Astrocyte (in vitro differentiated cells and primary cell): ENCODE data around the gene RSPH1. TPM values are rescaled to one million over a fixed set of nuclear protein-coding genes. Genes with fewer than 3 reads are reported as not detected.

Experiments used
- DNase-seq: peaks from one replicate; pipeline ENCODE4 v3.0.0-alpha.2; 2010; ENCODE audit warnings: low read depth
- FAIRE-seq: peaks from 2 replicates; lab custom pipeline; 2011; peaks lifted over from hg19 to GRCh38; lab: Jason Lieb, UNC
- H2AFZ ChIP-seq: 2 replicates; pipeline ENCODE4 v1.6.0; 2012; ENCODE audit warnings: low read depth, low read length, inconsistent platforms
- H3K27ac ChIP-seq: 2 replicates; pipeline ENCODE4 v1.5.1; 2011; ENCODE audit warnings: low read depth, low read length, inconsistent platforms
- H3K27me3 ChIP-seq: 2 replicates; pipeline ENCODE4 v1.6.0; 2011; ENCODE audit warnings: low read length, inconsistent platforms; ENCODE audit not compliant: insufficient read depth
- H3K36me3 ChIP-seq: 2 replicates; pipeline ENCODE4 v1.5.1; 2011; ENCODE audit warnings: low read length, inconsistent platforms; ENCODE audit not compliant: insufficient read depth
- H3K4me1 ChIP-seq: 2 replicates; pipeline ENCODE4 v1.5.1; 2011; ENCODE audit warnings: low read length, inconsistent platforms; ENCODE audit not compliant: insufficient read depth
- H3K4me2 ChIP-seq: 2 replicates; pipeline ENCODE4 v1.6.0; 2012; ENCODE audit warnings: low read length, inconsistent platforms
- H3K4me3 ChIP-seq: 2 replicates; pipeline ENCODE4 v1.5.1; 2011; ENCODE audit warnings: low read depth, mild to moderate bottlenecking, low read length, inconsistent platforms; ENCODE audit not compliant: insufficient read depth
- H3K79me2 ChIP-seq: 2 replicates; pipeline ENCODE4 v1.6.0; 2012; ENCODE audit warnings: mild to moderate bottlenecking, low read length, inconsistent platforms; ENCODE audit not compliant: insufficient read depth
- H3K9ac ChIP-seq: 2 replicates; pipeline ENCODE4 v1.6.0; 2012; ENCODE audit warnings: mild to moderate bottlenecking, low read length, inconsistent platforms
- H3K9me3 ChIP-seq: 2 replicates; pipeline ENCODE4 v1.5.1; 2012; ENCODE audit warnings: low read depth, mild to moderate bottlenecking, low read length, inconsistent platforms; ENCODE audit not compliant: insufficient read depth
- H4K20me1 ChIP-seq: 2 replicates; pipeline ENCODE4 v1.6.0; 2012; ENCODE audit warnings: low read length, inconsistent platforms; ENCODE audit not compliant: insufficient read depth
- H3K27ac Mint-ChIP-seq: one replicate; pipeline ENCODE4 v1.8.0; 2021; ENCODE audit warnings: mild to moderate bottlenecking, mixed read lengths; ENCODE audit not compliant: unreplicated experiment
- H3K27me3 Mint-ChIP-seq: one replicate; pipeline ENCODE4 v1.8.0; 2021; ENCODE audit warnings: low read depth, mixed read lengths; ENCODE audit not compliant: unreplicated experiment
- H3K36me3 Mint-ChIP-seq: one replicate; pipeline ENCODE4 v1.8.0; 2021; ENCODE audit warnings: low read depth, mixed read lengths; ENCODE audit not compliant: unreplicated experiment
- H3K4me1 Mint-ChIP-seq: one replicate; pipeline ENCODE4 v1.8.0; 2021; ENCODE audit warnings: low read depth, mixed read lengths; ENCODE audit not compliant: unreplicated experiment
- H3K4me3 Mint-ChIP-seq: one replicate; pipeline ENCODE4 v1.8.0; 2021; ENCODE audit warnings: mild to moderate bottlenecking, moderate library complexity, mixed read lengths; ENCODE audit not compliant: unreplicated experiment
- H3K9me3 Mint-ChIP-seq: one replicate; pipeline ENCODE4 v1.8.0; 2021; ENCODE audit warnings: mild to moderate bottlenecking, mixed read lengths; ENCODE audit not compliant: unreplicated experiment
- EZH2 ChIP-seq: IDR thresholded peaks from 2 replicates; pipeline ENCODE4 v1.6.1; 2012; ENCODE audit warnings: mild to moderate bottlenecking, low read length, inconsistent platforms; ENCODE audit not compliant: insufficient read depth
- total RNA-seq: library from RNA; stranded (reverse); gene quantifications from 2 replicates; pipeline ENCODE4 v1.2.1, GENCODE V29; 2021
- TF ChIP-seq, protein P1 (sequence below): IDR thresholded peaks from 2 replicates; pipeline ENCODE4 v1.5.1; 2011; ENCODE audit warnings: low read depth, mild to moderate bottlenecking, inconsistent platforms, low read length, moderate library complexity; ENCODE audit not compliant: insufficient read depth

RSPH1 gene
- total RNA-seq, 1 donor from 2014 or later: 0.43 TPM

DNA sequence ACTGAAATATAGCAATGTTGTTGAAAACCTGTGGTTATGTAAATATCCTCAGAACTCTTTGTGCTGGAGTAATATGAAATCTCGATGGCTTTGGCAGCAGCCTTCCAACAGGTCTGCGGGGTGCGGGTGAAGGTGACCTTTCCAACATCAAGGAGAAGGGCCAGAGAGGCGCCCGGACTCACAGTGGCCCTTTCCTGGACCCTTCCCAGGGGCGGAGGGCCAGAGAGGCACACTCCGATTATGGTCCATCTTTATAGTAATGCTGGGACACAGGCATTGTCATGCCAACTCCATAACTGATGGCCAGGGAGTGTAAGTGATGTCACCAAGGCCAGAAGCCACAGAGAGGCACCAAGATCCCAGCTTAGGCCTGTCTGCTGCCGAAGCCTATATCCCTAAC is 35.7 kb upstream of the RSPH1 start:
- H4K20me1 ChIP-seq: no peaks in the 10 kb centered on the region
- H3K27me3 ChIP-seq: peaks cover 5% of the 10 kb centered on the region
- DNase-seq (no peak), FAIRE-seq (no peak)
- H3K4me1 Mint-ChIP-seq: no peaks in the 10 kb centered on the region
- H3K79me2 ChIP-seq: no peaks in the 10 kb centered on the region
- H2AFZ ChIP-seq: no peak overlapping the region
- no peak overlapping the region for H3K4me2 ChIP-seq
- H3K27ac ChIP-seq: no peak overlapping the region
- no peak overlapping the region for H3K4me3 ChIP-seq
- H3K4me1 ChIP-seq: no peaks in the 10 kb centered on the region
- peaks cover 2% of the 10 kb centered on the region for H3K27me3 Mint-ChIP-seq
- peaks cover 8% of the 10 kb centered on the region for H3K36me3 Mint-ChIP-seq
- H3K36me3 ChIP-seq: no peaks in the 10 kb centered on the region
- H3K27ac Mint-ChIP-seq: no peak overlapping the region
- H3K9me3 ChIP-seq: no peaks in the 10 kb centered on the region
- H3K9me3 Mint-ChIP-seq: no peaks in the 10 kb centered on the region
- H3K9ac ChIP-seq: no peak overlapping the region
- TF ChIP-seq EZH2: no peak
- TF ChIP-seq, protein P1, sequence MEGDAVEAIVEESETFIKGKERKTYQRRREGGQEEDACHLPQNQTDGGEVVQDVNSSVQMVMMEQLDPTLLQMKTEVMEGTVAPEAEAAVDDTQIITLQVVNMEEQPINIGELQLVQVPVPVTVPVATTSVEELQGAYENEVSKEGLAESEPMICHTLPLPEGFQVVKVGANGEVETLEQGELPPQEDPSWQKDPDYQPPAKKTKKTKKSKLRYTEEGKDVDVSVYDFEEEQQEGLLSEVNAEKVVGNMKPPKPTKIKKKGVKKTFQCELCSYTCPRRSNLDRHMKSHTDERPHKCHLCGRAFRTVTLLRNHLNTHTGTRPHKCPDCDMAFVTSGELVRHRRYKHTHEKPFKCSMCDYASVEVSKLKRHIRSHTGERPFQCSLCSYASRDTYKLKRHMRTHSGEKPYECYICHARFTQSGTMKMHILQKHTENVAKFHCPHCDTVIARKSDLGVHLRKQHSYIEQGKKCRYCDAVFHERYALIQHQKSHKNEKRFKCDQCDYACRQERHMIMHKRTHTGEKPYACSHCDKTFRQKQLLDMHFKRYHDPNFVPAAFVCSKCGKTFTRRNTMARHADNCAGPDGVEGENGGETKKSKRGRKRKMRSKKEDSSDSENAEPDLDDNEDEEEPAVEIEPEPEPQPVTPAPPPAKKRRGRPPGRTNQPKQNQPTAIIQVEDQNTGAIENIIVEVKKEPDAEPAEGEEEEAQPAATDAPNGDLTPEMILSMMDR: no peak
- no peak overlapping the region for H3K4me3 Mint-ChIP-seq

DNA sequence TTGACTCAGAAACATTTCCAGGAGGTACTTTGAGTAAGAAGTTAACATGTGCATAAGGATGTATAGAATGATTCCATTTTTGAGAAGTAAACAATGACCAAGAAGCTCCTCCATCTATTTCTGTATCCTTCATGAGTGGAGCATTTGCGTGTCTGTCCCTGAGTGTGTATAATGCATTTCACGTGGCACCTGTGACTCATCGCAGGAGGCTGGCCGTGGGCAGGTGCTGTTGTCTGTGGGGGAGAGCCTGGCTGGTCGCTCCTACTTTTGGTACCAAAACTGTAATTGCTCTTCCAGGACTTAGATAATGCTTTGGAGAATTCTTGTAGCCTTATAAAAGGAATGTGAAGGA is 34.1 kb upstream of the RSPH1 start:
- H3K4me1 ChIP-seq: peaks cover 3% of the 10 kb centered on the region
- DNase-seq (no peak), FAIRE-seq (no peak)
- H3K27ac ChIP-seq: no peak overlapping the region
- H3K4me3 ChIP-seq: no peak overlapping the region
- H3K4me1 Mint-ChIP-seq: peaks cover 6% of the 10 kb centered on the region
- no peaks in the 10 kb centered on the region for H3K9me3 ChIP-seq
- H3K79me2 ChIP-seq: no peaks in the 10 kb centered on the region
- H2AFZ ChIP-seq: no peak overlapping the region
- H3K27me3 ChIP-seq: peaks cover 5% of the 10 kb centered on the region
- H3K36me3 ChIP-seq: no peaks in the 10 kb centered on the region
- peaks cover 4% of the 10 kb centered on the region for H3K36me3 Mint-ChIP-seq
- no peak overlapping the region for H3K4me3 Mint-ChIP-seq
- H3K4me2 ChIP-seq: no peak overlapping the region
- H3K9ac ChIP-seq: no peak overlapping the region
- peaks cover 5% of the 10 kb centered on the region for H3K27me3 Mint-ChIP-seq
- TF ChIP-seq EZH2: no peak
- TF ChIP-seq, protein P1: no peak
- H4K20me1 ChIP-seq: no peaks in the 10 kb centered on the region
- no peaks in the 10 kb centered on the region for H3K9me3 Mint-ChIP-seq
- no peak overlapping the region for H3K27ac Mint-ChIP-seq

DNA sequence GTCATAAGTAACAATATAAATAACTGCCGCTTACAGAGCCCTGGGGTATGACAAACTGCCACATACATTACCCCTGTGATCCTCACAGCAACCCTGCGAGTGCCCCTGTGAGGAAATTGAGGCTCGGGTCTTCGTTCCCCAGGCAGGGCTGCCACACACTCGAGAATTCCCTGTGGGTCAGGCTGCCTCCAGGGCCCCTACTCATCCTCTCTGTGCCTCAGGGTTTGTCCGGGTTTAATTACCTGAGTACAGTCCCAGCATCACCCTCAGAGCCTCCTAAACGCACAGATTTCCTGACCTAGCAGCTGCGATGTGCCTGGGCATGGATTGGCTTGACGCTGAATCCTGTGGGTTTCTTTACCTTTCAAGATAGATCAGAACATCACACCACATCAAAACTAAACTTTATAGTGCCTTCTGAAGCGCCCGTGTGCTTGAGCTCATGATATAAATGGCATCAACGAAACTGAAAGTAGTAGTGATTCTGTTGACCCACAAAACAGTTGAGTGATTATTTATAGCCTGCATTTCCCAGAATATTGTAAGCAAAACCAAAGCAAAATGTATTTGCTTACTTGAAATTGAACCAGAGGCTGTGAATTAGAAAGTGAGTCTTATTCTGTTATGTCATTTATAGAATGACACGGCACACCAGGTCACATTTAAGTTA is 31.6 kb upstream of the RSPH1 start:
- no peaks in the 10 kb centered on the region for H3K9me3 ChIP-seq
- H3K27me3 ChIP-seq: peaks cover 8% of the 10 kb centered on the region
- H2AFZ ChIP-seq: no peak overlapping the region
- Mint-ChIP-seq H3K36me3 (peaks cover 9% of the 10 kb centered on the region), H3K27me3 (peaks cover 10% of the 10 kb centered on the region), H3K27ac (no peak overlapping the region), H3K4me1 (peaks cover 14% of the 10 kb centered on the region), H3K4me3 (no peak overlapping the region), H3K9me3 (no peaks in the 10 kb centered on the region)
- DNase-seq (no peak), FAIRE-seq (no peak)
- TF ChIP-seq, protein P1: no peak
- TF ChIP-seq EZH2: no peak
- H3K9ac ChIP-seq: no peak overlapping the region
- H4K20me1 ChIP-seq: no peaks in the 10 kb centered on the region
- no peaks in the 10 kb centered on the region for H3K79me2 ChIP-seq
- H3K4me1 ChIP-seq: peaks cover 15% of the 10 kb centered on the region
- H3K4me2 ChIP-seq: no peak overlapping the region
- no peaks in the 10 kb centered on the region for H3K36me3 ChIP-seq
- H3K4me3 ChIP-seq: no peak overlapping the region
- H3K27ac ChIP-seq: no peak overlapping the region
